Measurements from ENCODE around the gene NEBL.

NEBL gene

DNA sequence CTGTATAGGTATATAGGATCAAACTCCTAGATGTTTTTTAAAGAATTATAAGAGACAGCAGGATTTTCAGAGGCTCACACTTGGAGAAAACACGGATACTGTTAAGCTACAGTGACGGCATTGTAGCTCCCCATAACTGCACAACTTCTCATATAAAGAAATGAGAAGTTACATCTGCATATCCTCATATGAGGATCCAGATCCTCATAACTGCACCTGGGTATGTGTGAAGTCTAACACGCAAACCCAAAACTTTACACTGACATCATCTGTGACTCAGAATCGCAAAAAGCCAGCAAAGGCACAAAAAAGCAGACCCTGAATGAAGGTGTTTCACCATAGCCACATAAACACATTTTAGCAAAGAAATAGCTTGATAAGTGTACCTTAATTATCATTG, 34.1 kb downstream of the NEBL start:
- no peak for DNase-seq (ENCODE audit: low read depth in 2 of 2)

- DNase-seq (ENCODE audit: low read depth in 2 of 2): no peak
Measured at GRCh38 chr10:20858292-20859124, 38.6 kb downstream of the NEBL start.

DNA sequence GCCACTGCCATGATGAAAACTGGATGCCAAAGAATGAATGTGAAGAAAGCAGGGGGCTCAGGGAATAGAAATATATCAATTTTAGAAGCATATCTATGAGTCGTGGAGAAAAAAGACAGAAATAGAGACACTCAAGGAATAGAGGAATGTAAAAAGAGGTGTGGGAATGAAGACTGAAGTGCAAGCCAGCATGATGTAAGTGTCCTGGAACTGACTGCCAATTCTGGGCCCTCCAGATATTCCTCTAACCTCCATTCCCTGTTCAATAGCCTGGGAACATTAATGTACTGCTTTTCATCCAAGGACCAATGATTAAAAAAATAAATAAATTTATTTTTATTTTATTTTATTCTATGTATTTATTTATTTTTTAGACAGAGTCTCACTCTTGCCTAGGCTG, 40.6 kb downstream of the NEBL start:
- DNase-seq (ENCODE audit: low read depth in 2 of 2): no peak

GRCh38 chr10:20855398-20856038, 41.6 kb downstream of the NEBL start:
- DNase-seq (ENCODE audit: low read depth in 2 of 2): no peak

DNA sequence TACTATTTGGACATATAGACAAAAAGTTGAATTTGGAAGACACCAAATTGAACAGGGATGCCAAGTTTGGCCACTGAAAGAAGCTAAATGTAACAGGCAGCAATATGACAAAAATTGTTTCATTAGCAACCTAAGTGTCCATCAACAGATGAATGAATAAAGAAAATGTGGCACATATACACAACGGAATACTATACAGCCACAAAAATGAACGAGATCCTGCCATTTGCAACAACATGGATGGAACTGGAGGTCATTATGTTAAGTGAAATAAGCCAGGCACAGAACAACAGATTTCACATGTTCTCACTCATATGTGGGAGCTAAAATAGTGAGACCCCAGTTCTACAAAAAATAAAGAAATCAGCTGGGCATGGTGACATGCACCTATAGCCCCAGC, 43.8 kb downstream of the NEBL start:
- no peak for DNase-seq (ENCODE audit: low read depth in 2 of 2)

DNA sequence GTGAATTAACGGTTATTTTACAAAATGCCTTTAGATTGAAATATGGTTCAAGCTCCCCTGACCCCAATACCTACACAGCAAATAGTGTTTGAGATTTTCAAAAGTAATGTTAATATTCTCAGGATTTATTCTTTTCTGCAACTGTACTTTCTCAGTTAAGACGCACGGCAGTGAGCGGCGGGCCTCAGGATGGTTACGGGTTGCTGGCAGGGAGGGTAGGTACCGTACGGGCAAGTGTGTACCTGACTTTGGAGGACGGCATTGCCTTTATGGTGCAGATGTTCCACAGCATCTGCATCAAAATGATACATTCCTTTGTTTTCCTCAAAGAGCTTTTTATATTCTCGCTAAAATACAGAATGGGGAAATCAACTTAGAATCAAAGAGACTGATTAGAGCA, 44.8 kb downstream of the NEBL start:
- DNase-seq (ENCODE audit: low read depth in 2 of 2): no peak

DNA sequence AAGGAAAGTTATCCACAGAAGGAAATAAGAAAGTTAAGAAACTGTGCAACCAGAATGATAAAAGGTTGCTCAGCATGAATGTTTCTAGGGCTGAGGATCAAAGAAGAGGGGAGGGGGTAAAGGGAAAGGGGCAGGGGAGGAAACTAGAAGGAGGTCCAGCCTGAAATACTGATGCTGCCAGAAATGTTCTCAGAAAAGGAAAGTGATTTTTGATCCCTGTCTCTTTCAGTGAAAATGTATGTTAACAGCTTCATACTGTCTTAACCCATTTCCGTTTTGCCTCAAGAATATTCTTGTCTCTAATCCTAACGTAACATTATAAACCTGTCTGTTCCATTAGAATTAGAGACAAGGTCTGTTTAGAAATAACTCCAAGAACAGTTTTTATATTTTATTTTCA, 49.6 kb downstream of the NEBL start:
- no peak for DNase-seq (ENCODE audit: low read depth in 2 of 2)

GRCh38 chr10:20846263-20846662, 50.8 kb downstream of the NEBL start:
- no peak for DNase-seq (ENCODE audit: low read depth in 2 of 2)

DNA sequence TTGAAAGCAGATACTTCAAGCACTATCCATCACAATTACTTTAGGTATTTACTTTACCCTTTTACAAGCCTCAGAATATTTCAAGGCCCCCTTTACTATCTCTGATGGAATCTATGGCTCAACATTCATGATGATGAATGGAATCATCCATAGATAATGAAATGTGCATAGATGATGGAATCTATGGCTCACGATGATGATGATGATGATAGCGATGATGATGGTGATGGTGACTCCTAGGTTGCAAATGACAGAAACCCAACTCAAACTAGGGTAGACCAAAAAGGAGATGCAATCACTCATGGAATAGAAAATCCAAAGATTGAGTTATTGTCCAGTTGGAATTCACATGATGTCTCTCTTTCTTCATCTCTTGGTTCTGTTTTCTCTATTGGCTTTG, 55.7 kb downstream of the NEBL start:
- no peak for DNase-seq (ENCODE audit: low read depth in 2 of 2)

GRCh38 chr10:20839910-20840309, 57.2 kb downstream of the NEBL start:
- DNase-seq (ENCODE audit: low read depth in 2 of 2): no peak

DNA sequence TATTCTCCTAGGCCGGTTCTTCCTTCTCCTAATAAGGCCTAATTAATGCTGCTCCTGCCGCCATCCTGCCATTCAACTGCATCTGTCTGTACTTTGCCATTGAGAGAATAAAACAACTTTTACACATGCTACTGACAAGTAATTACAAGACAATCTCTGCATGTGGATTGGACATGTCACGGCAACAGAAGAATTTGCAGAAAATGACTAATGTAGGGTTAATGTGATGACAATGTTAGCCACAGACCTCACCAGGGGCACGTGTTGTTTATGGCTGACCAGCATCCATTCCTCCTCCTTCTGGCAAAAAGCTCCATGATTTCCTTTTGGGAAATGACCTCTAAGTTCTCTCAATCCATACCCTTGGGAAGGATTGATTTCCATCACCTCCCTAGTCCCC, 58.0 kb downstream of the NEBL start:
- DNase-seq (ENCODE audit: low read depth in 2 of 2): no peak

GRCh38 chr10:20836401-20836800, 60.7 kb downstream of the NEBL start:
- DNase-seq (ENCODE audit: low read depth in 2 of 2): no peak

DNA sequence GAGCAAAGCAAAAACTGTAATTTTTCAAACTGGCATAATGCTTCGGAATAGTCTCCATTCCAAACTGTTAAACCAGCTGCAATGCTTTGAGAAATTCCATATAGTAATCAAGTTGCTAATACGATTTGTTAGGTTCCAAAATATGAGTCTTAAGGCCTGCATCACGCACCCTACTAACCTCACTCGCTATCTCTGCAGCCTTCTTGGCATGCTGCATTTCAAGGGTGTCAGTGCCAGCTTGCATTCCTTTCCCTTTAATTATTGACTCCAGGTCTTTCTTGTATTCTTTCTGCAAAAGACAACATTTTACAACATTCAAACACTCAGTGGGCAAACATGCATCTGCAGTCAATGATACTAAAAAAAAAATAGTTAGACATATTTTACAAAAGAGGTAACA, 61.8 kb downstream of the NEBL start:
- no peak for DNase-seq (ENCODE audit: low read depth in 2 of 2)

- DNase-seq (ENCODE audit: low read depth in 2 of 2): no peak
Measured at GRCh38 chr10:20834825-20835224, 62.3 kb downstream of the NEBL start.

- no peak for DNase-seq (ENCODE audit: low read depth in 2 of 2)
Measured at GRCh38 chr10:20822825-20823224, 74.3 kb downstream of the NEBL start.

DNA sequence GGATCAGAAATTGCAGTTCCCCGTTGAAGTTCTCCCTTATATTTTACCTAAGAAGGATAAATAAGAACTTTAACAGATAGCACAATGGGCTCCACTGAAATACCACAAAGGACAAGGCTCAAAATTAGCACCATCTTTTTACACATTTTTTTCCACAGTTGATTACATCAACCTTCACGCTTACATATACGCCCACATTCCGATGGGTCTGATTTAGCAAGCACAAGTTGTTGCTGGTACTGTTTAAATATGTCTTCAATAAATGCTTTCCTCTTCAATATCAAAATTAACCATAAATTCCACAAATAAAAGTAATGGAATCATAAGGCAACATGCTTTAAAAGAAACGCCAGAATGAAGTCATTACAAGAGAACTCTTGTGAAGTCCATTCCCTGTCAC, 79.5 kb downstream of the NEBL start:
- no peak for DNase-seq (ENCODE audit: low read depth in 2 of 2)

GRCh38 chr10:20817116-20817515, 80.0 kb downstream of the NEBL start:
- DNase-seq (ENCODE audit: low read depth in 2 of 2): no peak

- no peak for DNase-seq (ENCODE audit: low read depth in 2 of 2)
Measured at GRCh38 chr10:20814116-20814515, 83.0 kb downstream of the NEBL start.

DNA sequence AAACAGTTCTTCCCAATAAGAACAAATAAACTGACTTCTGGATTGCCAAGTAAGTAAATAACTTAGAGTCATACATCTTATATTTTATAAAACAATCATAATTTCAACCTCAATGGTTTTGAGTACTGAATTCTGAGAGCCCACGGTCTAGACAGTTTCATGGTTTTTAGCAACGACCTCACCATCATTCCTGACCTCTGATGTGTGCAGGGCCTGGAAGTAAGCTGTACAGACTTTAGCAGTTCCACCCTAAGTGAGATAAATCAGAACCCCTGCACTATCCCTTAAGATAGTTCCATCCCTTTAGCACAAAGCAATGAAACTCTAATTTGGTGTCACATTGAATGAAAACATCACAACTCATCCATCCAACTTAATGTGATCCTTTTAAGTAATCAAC, 86.0 kb downstream of the NEBL start:
- no peak for DNase-seq (ENCODE audit: low read depth in 2 of 2)

DNA sequence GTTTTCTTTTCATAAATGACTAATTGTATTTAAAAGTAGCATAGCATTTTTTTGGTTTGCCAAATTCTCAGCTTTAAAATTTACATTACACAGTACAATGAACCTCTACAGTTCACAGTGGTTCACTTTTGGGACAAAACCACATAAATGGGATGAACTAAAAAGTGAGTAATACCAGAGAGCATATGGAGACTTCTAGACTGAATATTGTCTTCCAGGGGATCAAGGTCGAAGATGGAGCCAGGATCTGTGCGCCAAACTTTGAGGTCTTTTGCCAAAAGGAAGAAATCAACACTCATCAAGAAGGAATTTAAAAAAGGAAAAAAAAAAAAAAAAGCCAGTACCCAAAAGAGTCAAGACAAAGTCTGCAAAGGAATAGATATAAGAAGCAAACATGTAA, 87.5 kb downstream of the NEBL start:
- no peak for DNase-seq (ENCODE audit: low read depth in 2 of 2)

- DNase-seq (ENCODE audit: low read depth in 2 of 2): no peak
Measured at GRCh38 chr10:20806487-20806886, 90.6 kb downstream of the NEBL start.

GRCh38 chr10:20797290-20797689, 99.8 kb downstream of the NEBL start:
- no peak for DNase-seq (ENCODE audit: low read depth in 2 of 2)

GRCh38 chr10:20795391-20795790, 101.7 kb downstream of the NEBL start:
- DNase-seq (ENCODE audit: low read depth in 2 of 2): no peak

DNA sequence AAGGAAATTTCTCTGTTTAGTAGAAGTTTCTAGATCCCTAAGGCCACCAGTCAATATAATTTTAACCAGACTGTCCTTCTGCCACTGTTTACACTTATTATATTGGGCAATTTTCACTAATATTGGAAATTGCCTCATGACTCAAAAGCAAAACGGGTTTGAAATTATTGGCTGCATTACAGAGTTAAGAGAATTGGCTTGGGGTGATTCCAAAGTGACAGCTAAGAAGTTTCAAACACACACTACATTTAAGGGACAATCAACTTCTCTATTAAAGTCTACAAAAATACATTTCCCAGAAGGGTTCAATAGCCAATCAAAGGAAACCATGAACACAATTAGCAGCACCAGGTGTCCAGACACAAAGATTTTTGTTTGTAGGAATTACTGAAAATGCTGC, 111.9 kb downstream of the NEBL start:
- no peak for DNase-seq (ENCODE audit: low read depth in 2 of 2)

Measured in stimulated activated CD4-positive, alpha-beta T cell treated with anti-CD3 and anti-CD28 coated beads, Interleukin-12 subunit alpha, Interleukin-12 subunit beta, amount 100 ng/mL, for 24 hours (primary cell).